Caco-2 (cell line): ENCODE results near the gene IRF4. TPM values are rescaled to one million over a fixed set of nuclear protein-coding genes. Genes with fewer than 3 reads are reported as not detected.

ENCODE experiments used
- BruUV-seq: library from RNA; stranded (reverse); fragments of 400-500 nt; replicated peaks from 2 replicates; lab custom pipeline; 2021; lab: Mats Ljungman, UMichigan
- CTCF ChIA-PET: fragments of 300-600 bp; sonication (Branson Sonifier 250); formaldehyde crosslinking; loops from one replicate; lab custom pipeline; 2022; ENCODE audit warnings: antibody characterized with exemption; lab: Charles Lee
- POLR2A ChIA-PET: fragments of 300-600 bp; sonication (Branson Sonifier 250); formaldehyde crosslinking; loops from one replicate; lab custom pipeline; 2022; ENCODE audit warnings: antibody characterized with exemption; lab: Charles Lee
- DNase-seq, 2 experiments: peaks; one replicate each; pipeline versions ENCODE4 v3.0.0 to v3.0.0-alpha.2; 2020 to 2022
- H3K27me3 ChIP-seq: replicated peaks from 2 replicates; pipeline ENCODE4 v1.6.0; 2011; ENCODE audit warnings: low read length; ENCODE audit not compliant: control insufficient read depth, insufficient read depth
- H3K36me3 ChIP-seq: 2 replicates; pipeline ENCODE4 v1.5.1; 2011; ENCODE audit warnings: low read length; ENCODE audit not compliant: control insufficient read depth, insufficient read depth
- H3K4me1 ChIP-seq: fragments of 250-450 bp; sonication (Bioruptor Pico); 2 replicates; pipeline ENCODE4 v1.5.1; 2020; ENCODE audit warnings: mild to moderate bottlenecking
- H3K4me3 ChIP-seq: 2 replicates; pipeline ENCODE4 v1.5.1; 2011; ENCODE audit warnings: low read depth, mild to moderate bottlenecking, control low read depth, low read length
- H3K9me3 ChIP-seq: fragments of 250-450 bp; sonication (Bioruptor Pico); 2 replicates; pipeline ENCODE4 v1.5.1; 2020; ENCODE audit warnings: mild to moderate bottlenecking, moderate library complexity
- H3K27ac Mint-ChIP-seq: one replicate; pipeline ENCODE4 v1.8.0; 2022; ENCODE audit warnings: mixed read lengths; ENCODE audit not compliant: unreplicated experiment
- H3K27me3 Mint-ChIP-seq: one replicate; pipeline ENCODE4 v1.8.0; 2022; ENCODE audit warnings: mixed read lengths; ENCODE audit not compliant: insufficient read depth, unreplicated experiment
- H3K36me3 Mint-ChIP-seq: one replicate; pipeline ENCODE4 v1.8.0; 2022; ENCODE audit warnings: mild to moderate bottlenecking, mixed read lengths; ENCODE audit not compliant: insufficient read depth, unreplicated experiment
- H3K4me1 Mint-ChIP-seq: one replicate; pipeline ENCODE4 v1.8.0; 2022; ENCODE audit warnings: low read depth, mixed read lengths; ENCODE audit not compliant: unreplicated experiment
- H3K4me3 Mint-ChIP-seq: one replicate; pipeline ENCODE4 v1.8.0; 2022; ENCODE audit warnings: mild to moderate bottlenecking, moderate library complexity, mixed read lengths; ENCODE audit not compliant: unreplicated experiment
- H3K9me3 Mint-ChIP-seq: one replicate; pipeline ENCODE4 v1.8.0; 2022; ENCODE audit warnings: mixed read lengths; ENCODE audit not compliant: unreplicated experiment
- CTCF ChIP-seq, 2 experiments: fragments of 200-600 bp in 1 of 2; IDR thresholded peaks; 1 replicate in 1 of 2; 2 replicates in 1 of 2; pipeline versions ENCODE4 v1.5.1 to v1.8.0; 2011 to 2022; ENCODE audit warnings: antibody characterized with exemption in 1 of 2, control low read depth in 1 of 2, inconsistent platforms in 1 of 2, low read depth in 1 of 2, low read length in 1 of 2, mild to moderate bottlenecking in 1 of 2, moderate library complexity in 1 of 2; ENCODE audit not compliant: insufficient read depth in 1 of 2, severe bottlenecking in 1 of 2, unreplicated experiment in 1 of 2
- intact Hi-C: fragments of 100-400 bp; cut with micrococcal nuclease; formaldehyde crosslinking; loops from one replicate; pipeline ENCODE4 v1.10.0; 2022; ENCODE audit not compliant: unreplicated experiment
- total RNA-seq: library from RNA; stranded (reverse); gene quantifications from 2 replicates; pipeline ENCODE4 v1.2.3, GENCODE V29; 2022

The IRF4 gene
- total RNA-seq, 1 experiment from 2014 or later = not detected

DNA sequence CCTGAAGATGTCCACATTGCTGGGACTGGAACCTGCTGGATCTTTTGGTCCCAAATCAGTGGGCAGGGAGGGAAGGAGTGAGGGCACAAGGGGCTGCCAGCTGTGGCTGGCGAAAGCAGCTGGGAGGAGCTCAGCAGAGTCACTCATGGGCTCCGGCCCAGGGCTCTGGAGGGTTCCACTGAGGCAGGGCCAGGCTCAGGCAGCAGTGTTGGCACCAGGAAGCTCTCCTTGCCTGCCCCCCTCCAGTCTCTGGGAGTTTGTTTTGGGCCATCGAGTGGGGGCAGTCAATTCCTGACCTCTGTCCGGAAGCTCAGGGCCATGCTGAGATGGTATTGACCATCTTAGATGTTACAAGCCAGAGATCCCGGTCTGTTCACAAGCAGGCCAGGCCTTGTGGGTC is 39.1 kb upstream of the IRF4 start:
- Mint-ChIP-seq H3K9me3 (no peaks in the 10 kb centered on the region), H3K4me1 (no peaks in the 10 kb centered on the region), H3K27me3 (peaks cover 3% of the 10 kb centered on the region), H3K4me3 (no peak overlapping the region), H3K36me3 (no peaks in the 10 kb centered on the region), H3K27ac (no peak overlapping the region)
- no peaks in the 10 kb centered on the region for H3K36me3 ChIP-seq
- DNase-seq = no peak
- no peak overlapping the region for H3K4me3 ChIP-seq
- POLR2A ChIA-PET = no interaction called here
- intact Hi-C loops = no loop called here
- no peak for TF ChIP-seq CTCF (IDR thresholded peaks at IDR 0.05; ENCODE audit: insufficient read depth in 1 of 2, low read depth in 1 of 2, low read length in 1 of 2, severe bottlenecking in 1 of 2, unreplicated experiment in 1 of 2)
- CTCF ChIA-PET = no interaction called here
- no peaks in the 10 kb centered on the region for H3K9me3 ChIP-seq
- no peaks in the 10 kb centered on the region for H3K27me3 ChIP-seq
- H3K4me1 ChIP-seq = no peaks in the 10 kb centered on the region
- BruUV-seq = no TSS peak

DNA sequence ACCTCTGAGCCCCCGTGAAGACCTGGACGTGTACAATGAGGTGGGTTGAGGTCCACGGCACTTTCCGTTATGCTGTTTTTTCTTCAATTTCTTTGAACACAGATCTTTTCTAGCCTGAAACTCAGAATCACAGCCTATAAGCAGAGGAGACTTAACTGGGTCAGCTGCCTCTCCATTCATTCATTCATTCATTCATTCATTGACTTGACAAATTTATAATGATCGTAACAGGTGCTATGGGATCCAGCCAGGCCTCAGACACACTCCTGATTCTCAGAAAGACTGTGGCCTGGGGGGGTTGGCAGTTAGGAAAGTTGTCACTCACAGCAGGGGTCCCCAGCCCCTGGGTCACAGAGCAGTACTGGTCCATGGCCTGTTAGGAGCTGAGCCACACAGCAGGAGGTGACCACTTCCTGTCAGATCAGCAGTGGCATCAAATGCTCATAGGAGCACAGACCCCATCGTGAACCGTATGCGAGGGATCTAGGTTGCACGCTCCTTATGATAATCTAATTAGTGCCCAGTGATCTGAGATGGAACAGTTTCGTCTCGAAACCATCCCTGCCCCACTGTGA is 38.6 kb upstream of the IRF4 start:
- ChIA-PET CTCF (no interaction called here), POLR2A (no interaction called here)
- no peaks in the 10 kb centered on the region for H3K4me1 Mint-ChIP-seq
- intact Hi-C loops = no loop called here
- H3K27me3 ChIP-seq = no peaks in the 10 kb centered on the region
- H3K27ac Mint-ChIP-seq = no peak overlapping the region
- H3K4me1 ChIP-seq = no peaks in the 10 kb centered on the region
- H3K4me3 ChIP-seq = no peak overlapping the region
- no TSS peak for BruUV-seq
- H3K27me3 Mint-ChIP-seq = peaks cover 3% of the 10 kb centered on the region
- no peaks in the 10 kb centered on the region for H3K36me3 ChIP-seq
- no peak for DNase-seq
- H3K4me3 Mint-ChIP-seq = no peak overlapping the region
- no peaks in the 10 kb centered on the region for H3K9me3 ChIP-seq
- no peak for TF ChIP-seq CTCF (IDR thresholded peaks at IDR 0.05; ENCODE audit: insufficient read depth in 1 of 2, low read depth in 1 of 2, low read length in 1 of 2, severe bottlenecking in 1 of 2, unreplicated experiment in 1 of 2)
- H3K36me3 Mint-ChIP-seq = no peaks in the 10 kb centered on the region
- no peaks in the 10 kb centered on the region for H3K9me3 Mint-ChIP-seq

- BruUV-seq = no TSS peak
- intact Hi-C loops = no loop called here
- H3K9me3 Mint-ChIP-seq = no peaks in the 10 kb centered on the region
- no peak for DNase-seq
- H3K36me3 Mint-ChIP-seq = no peaks in the 10 kb centered on the region
- ChIA-PET CTCF (no interaction called here), POLR2A (no interaction called here)
- Histone ChIP-seq H3K4me3 (no peak overlapping the region), H3K36me3 (no peaks in the 10 kb centered on the region), H3K9me3 (no peaks in the 10 kb centered on the region), H3K27me3 (no peaks in the 10 kb centered on the region), H3K4me1 (no peaks in the 10 kb centered on the region)
- H3K4me3 Mint-ChIP-seq = no peak overlapping the region
- no peak overlapping the region for H3K27ac Mint-ChIP-seq
- no peaks in the 10 kb centered on the region for H3K4me1 Mint-ChIP-seq
- peaks cover 3% of the 10 kb centered on the region for H3K27me3 Mint-ChIP-seq
- TF ChIP-seq CTCF (IDR thresholded peaks at IDR 0.05; ENCODE audit: insufficient read depth in 1 of 2, low read depth in 1 of 2, low read length in 1 of 2, severe bottlenecking in 1 of 2, unreplicated experiment in 1 of 2) = no peak
Measured at GRCh38 chr6:353642-354614, 37.6 kb upstream of the IRF4 start.
